Kasumi-1 (cell line): ENCODE results near the gene NPPC.
"Not testable (repeated sequence)": the region's sequence is repeated elsewhere in the genome, so short reads cannot be mapped to it uniquely, and the experiment has no call there.

Source experiments
- DNase-seq, 2 experiments: peaks; one replicate each; lab custom pipeline; 2025; lab: John Stamatoyannopoulos, UW

Gene NPPC

DNA sequence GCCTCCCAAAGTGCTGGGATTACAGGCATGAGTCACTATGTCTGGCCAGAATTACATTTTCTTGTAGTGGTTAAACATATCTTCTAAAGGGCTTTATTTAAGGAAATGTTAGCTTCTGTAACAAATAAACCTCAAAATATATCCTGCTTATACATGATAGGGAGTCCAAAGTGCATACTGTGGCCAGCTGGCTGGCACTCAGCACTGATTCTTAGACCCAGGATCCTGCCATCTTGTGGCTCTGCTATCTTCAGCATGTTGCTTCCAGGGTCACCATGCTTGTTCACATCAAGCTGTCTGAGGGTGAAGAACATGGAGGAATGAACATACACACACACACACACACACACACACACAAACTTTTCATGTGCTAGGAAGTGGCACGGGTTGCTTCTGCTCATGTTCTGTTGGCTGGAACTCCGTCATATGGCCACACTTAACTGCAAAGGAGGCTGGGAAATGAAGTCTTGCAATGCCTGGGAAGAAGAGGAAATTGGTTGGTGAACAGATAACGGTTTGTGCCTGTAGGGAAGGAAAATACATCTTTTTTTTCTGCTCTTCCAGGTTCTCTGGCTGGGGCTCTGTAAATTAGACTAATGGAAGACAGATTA lies 40.0 kb downstream of the NPPC start:
- DNase-seq: peak in 1 of 2 experiments; percentile 7

DNA sequence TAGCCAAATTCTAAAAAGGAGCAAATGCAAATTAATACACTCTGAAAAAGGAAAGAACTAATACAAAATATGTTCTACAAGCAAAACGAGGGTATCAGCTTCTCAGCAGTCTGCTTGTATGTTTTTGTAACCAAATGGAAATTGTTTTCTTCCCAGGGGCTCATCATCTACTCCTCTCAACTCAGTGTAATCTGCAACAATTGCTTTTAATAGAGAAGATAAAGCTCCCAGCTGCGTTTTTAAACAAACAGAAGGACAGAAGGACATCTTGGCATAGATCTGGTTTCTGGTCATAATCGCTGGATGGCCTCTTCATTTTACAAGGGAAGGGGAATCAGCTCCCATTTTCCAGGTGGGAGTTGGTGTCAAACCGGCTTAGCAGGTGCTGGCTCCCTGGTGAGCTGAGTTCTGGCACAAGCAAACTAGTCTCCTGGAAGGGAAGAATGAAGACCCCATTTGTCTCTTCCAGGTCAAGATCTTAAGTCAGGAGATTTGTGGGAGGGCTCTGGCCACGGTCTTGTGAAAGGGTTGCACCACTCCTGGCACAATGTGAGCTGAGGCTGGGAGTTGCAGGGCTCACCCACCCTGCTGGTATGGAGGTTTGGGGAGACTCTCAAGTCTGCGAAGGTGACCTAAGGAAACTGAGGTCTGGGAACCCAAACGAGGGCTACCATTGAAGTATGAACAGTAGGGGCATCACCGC lies 41.6 kb downstream of the NPPC start:
- no peak for DNase-seq

GRCh38 chr2:231883468-231883881 lies 42.7 kb downstream of the NPPC start:
- DNase-seq: no peak

DNA sequence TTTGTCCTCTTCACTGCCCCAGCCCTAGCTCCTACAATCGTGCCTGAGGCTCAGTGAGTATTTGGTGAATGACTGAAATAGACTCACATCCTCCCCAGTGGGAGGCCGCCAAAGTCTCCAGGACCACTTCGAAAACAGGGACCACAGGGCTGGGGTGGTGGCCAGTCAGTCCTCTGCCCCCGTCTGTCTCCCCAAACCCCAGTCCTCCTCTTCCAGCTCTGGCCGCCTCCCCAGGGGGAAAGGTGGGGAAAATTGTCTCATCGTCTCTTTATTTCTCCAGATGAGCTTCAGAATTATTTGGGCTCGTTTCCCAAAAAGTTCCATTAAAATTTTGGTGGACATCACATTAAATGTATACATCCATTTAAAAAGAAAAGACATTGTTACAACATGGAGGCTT lies 43.5 kb downstream of the NPPC start:
- no peak for DNase-seq

DNA sequence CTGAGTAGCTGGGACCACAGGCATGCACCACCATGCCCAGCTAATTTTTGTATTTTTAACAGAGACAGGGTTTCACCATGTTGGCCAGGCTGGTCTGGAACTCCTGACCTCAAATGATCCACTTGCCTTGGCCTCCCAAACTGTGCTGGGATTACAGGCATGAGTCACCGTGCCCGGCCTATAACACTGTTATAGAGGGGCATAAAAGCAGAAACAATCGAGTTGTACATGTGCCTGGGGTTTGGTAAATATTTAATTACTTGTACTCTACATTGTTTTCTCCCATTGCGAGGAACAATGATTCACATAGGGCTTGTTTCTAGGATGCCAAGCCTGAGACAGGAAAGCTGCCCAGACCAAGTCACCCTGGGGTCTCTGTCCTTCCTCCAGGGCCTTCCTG lies 45.8 kb downstream of the NPPC start:
- not testable (repeated sequence) for DNase-seq

- DNase-seq: no peak
Measured at GRCh38 chr2:231879216-231879615, 47.0 kb downstream of the NPPC start.

DNA sequence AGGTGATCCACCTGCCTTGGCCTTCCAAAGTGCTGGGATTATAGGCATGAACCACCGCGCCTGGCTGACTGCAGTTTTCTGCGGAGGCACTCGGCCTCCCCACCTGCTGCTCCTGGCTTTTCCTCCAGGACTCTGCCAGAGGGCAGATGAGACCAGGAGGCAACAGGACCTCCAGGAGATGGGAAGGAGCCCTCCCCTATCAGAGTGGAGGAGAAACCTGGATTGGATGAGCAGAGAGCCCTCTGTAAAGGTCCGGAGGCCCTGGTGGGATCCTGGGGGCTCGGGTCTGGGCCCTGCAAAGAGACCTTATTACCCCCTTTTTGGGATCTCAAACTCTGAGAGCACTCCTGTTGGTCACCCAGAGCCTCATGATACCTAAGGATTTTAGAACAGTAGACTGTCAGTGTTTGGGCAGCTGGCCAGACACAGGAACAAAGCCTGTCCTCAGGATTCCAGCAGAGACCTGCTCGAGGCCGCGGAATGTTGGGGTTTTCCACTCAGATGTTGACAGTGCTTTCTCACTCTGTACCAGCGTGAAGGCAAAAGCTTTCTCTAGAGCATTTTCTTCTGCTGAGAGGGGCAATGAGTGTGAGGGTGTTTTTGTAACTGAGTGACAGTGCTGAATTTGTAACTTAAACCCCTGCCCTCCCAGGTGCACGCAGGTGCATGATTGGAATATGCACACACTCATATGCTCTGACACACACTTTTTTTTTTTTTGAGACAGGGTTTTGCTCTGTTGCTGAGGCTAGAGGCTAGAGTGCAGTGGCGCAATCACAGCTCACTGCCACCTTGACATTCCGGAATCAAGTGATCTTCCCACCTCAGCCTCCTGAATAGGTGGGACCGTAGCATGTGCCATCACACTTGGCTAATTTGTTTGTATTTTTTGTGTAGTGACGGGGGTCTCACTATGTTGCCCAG lies 48.4 kb downstream of the NPPC start:
- DNase-seq: no peak

DNA sequence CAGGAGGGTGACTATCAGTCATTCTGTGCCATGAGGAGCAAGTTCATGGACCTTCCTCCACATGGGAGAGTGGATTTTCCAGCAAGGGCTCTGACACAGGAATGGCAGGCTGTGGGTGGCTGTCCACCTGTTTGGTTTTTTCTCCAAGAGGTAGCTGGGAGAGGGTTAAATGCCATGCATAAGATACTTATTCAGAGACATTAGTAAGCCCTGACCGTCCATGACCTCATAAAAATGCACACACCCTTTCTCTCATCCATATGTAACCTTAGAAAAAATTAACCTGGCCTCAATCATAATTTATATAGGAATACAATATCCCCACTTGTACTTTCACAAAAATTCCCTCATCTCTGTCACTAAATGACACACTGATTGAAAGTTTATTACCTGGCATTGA lies 51.3 kb downstream of the NPPC start:
- DNase-seq: no peak
